Panc1 (cell line): ENCODE measurements around the gene RPAP2.

Source experiments
- CTCF ChIP-seq: fragments of 450-650 bp; IDR thresholded peaks from 2 replicates; pipeline ENCODE4 v1.5.1; 2017; ENCODE audit warnings: mild to moderate bottlenecking
- POLR2AphosphoS5 ChIP-seq: IDR thresholded peaks from 2 replicates; pipeline ENCODE4 v1.6.1; 2012; ENCODE audit warnings: mild to moderate bottlenecking, low read depth, low read length, moderate library complexity

- TF ChIP-seq CTCF (peak; percentile 54; the same call in 1 of the 2 replicates), POLR2AphosphoS5 (no peak)
These were observed 11.3 kb downstream of the RPAP2 start for GRCh38 chr1:92310185-92310597.
